NT2/D1 (cell line): ENCODE measurements around the gene SLC37A2.

ENCODE experiments used
- DNase-seq: peaks from one replicate; pipeline ENCODE4 v3.0.0-alpha.2; 2011; ENCODE audit warnings: low read depth, low spot score
- H3K27me3 ChIP-seq: 2 replicates; pipeline ENCODE4 v1.6.0; 2011; ENCODE audit warnings: mild to moderate bottlenecking; ENCODE audit not compliant: insufficient read length, insufficient read depth
- H3K36me3 ChIP-seq: 2 replicates; pipeline ENCODE4 v1.6.1; 2011; ENCODE audit warnings: mild to moderate bottlenecking, low read length, mixed read lengths; ENCODE audit not compliant: insufficient read depth, insufficient read length
- H3K4me1 ChIP-seq: 2 replicates; pipeline ENCODE4 v1.5.1; 2011; ENCODE audit not compliant: insufficient read depth, insufficient read length
- H3K4me3 ChIP-seq: 2 replicates; pipeline ENCODE4 v1.5.1; 2011; ENCODE audit warnings: low read depth; ENCODE audit not compliant: insufficient read length
- H3K9ac ChIP-seq: 2 replicates; pipeline ENCODE4 v1.6.0; 2011; ENCODE audit warnings: low read depth; ENCODE audit not compliant: insufficient read length
- H3K9me3 ChIP-seq: 2 replicates; pipeline ENCODE4 v1.5.1; 2011; ENCODE audit warnings: mild to moderate bottlenecking, low read length; ENCODE audit not compliant: insufficient read depth
- SUZ12 ChIP-seq: IDR thresholded peaks from 2 replicates; pipeline ENCODE4 v1.6.1; 2011; ENCODE audit not compliant: insufficient read length, insufficient read depth; ENCODE audit errors: extremely low read depth
- YY1 ChIP-seq: IDR thresholded peaks from 2 replicates; pipeline ENCODE4 v1.6.1; 2011; ENCODE audit not compliant: insufficient read length, insufficient read depth
- ZNF274 ChIP-seq: IDR thresholded peaks from 2 replicates; pipeline ENCODE4 v1.6.1; 2011; ENCODE audit warnings: mild to moderate bottlenecking, low read depth, low read length

The SLC37A2 gene

DNA sequence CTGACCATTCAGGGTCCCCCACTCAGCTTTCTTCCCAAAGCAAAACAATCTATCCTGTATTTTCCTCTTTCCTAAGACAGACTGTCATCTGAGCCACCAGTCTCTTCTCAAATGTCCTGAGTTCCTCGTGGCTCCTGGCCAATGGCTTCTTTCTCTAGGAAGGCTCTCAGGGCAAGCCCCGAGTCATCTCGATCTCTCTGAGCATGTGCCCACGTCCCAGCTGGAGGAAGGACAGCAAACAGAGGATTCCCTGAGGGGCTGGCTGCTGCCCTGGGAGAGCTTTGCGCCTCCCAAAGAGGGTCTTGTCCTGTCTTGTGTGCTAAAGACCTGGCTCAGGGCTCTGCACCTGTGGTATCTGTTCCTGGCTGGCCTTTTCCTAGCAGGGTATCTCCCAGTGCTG is 8.3 kb downstream of the SLC37A2 start:
- no peak for DNase-seq
- Histone ChIP-seq H3K4me3 (no peak overlapping the region), H3K9me3 (no peaks in the 10 kb centered on the region), H3K36me3 (no peaks in the 10 kb centered on the region), H3K9ac (no peak overlapping the region), H3K4me1 (peaks cover 9% of the 10 kb centered on the region), H3K27me3 (peaks cover 5% of the 10 kb centered on the region)
- TF ChIP-seq SUZ12: no peak
- TF ChIP-seq ZNF274: no peak
- no peak for TF ChIP-seq YY1

DNA sequence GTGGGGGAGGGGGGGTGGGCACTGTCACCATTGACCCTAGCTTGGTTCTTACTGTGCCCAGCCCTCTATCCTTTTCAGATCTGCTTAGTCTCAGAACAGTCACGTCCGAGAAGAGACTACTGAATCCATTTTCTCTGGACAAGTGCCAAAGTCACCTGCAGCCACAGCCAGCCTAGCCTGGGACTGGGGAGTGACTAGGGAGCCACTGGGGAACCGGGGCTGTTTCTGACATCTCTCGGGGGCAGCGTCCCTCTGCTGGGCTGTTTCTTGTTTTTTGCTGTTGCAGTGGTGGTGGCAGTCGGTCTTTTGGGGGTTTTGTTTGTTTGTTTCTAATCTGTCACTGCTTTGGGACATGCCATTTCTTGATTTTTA is 8.7 kb downstream of the SLC37A2 start:
- Histone ChIP-seq H3K27me3 (peaks cover 5% of the 10 kb centered on the region), H3K4me1 (peaks cover 9% of the 10 kb centered on the region), H3K4me3 (no peak overlapping the region), H3K36me3 (no peaks in the 10 kb centered on the region), H3K9ac (no peak overlapping the region), H3K9me3 (no peaks in the 10 kb centered on the region)
- TF ChIP-seq ZNF274 (no peak), YY1 (no peak), SUZ12 (no peak)
- DNase-seq: no peak

DNA sequence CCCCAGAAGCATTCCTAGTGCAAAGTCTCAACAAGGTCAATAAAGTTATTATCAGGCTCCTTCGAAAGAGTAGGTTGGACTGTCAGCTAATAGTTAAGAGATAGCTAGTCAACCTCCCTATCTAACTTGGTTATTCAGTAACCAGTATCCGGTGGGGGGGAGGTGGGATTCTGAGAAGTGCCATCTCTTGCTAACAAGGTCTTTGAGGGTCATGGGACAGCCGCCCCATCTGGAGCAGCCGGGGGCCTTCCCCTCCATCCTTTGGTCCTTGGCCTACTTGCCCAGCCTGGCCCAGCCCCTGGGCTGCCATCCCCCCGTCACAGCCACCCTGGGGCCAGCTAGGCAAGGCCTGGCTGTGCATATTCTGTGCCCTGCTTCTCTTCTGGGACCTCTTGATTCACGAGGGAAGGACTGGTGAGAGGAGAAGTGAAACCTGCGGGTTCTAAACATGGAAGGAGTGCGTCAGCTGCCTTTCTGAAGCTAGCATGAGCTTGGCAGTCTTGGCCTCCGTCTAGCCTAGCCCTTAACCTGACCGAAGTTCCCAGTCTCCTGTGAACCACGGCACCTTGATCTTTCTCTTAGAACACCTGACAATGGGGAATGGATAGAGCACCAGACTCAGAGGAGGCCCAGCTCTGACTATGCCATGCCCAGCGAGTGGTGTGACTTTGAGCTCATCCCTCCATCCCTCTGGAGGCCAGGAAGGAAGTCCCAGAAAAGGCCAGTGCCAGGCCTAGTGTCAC is 9.3 kb downstream of the SLC37A2 start:
- Histone ChIP-seq H3K27me3 (peaks cover 5% of the 10 kb centered on the region), H3K9ac (no peak overlapping the region), H3K36me3 (no peaks in the 10 kb centered on the region), H3K4me1 (peaks cover 9% of the 10 kb centered on the region), H3K4me3 (no peak overlapping the region), H3K9me3 (no peaks in the 10 kb centered on the region)
- no peak for DNase-seq
- no peak for TF ChIP-seq SUZ12

DNA sequence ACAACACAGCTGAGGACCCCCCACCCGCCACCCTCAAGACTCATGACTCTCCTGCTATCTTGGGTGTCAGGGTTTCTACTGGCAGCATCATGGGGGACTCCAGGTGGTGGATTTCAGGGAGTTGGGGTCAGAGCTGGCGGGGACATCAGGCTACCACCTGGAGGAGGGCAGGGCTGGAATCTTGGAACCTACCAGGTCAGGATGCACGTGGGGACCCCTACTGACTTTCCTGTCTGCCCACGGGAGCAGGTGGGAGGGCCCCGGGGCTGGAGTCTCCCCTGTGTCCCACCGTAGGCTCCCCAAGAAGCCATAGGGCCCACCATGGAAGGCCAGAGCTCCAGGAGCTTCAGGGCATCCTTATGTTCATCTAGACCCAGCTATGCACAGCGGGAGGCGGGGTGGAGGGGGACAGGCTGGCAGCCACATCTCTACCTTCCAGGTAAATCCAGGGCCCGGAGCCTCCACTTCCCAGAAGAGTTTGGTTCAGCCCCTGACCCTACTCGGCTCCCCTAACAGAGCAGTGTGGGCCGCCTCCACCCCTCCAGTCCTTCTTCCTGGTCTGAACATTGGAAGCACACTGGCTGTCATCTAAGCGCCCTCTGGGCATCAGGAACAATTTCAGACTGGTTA is 10.0 kb downstream of the SLC37A2 start:
- no peak overlapping the region for H3K9ac ChIP-seq
- H3K9me3 ChIP-seq: no peaks in the 10 kb centered on the region
- no peak overlapping the region for H3K4me3 ChIP-seq
- TF ChIP-seq ZNF274: no peak
- TF ChIP-seq SUZ12: no peak
- no peak for TF ChIP-seq YY1
- no peaks in the 10 kb centered on the region for H3K36me3 ChIP-seq
- no peak for DNase-seq
- H3K4me1 ChIP-seq: peaks cover 9% of the 10 kb centered on the region
- H3K27me3 ChIP-seq: peaks cover 5% of the 10 kb centered on the region

DNA sequence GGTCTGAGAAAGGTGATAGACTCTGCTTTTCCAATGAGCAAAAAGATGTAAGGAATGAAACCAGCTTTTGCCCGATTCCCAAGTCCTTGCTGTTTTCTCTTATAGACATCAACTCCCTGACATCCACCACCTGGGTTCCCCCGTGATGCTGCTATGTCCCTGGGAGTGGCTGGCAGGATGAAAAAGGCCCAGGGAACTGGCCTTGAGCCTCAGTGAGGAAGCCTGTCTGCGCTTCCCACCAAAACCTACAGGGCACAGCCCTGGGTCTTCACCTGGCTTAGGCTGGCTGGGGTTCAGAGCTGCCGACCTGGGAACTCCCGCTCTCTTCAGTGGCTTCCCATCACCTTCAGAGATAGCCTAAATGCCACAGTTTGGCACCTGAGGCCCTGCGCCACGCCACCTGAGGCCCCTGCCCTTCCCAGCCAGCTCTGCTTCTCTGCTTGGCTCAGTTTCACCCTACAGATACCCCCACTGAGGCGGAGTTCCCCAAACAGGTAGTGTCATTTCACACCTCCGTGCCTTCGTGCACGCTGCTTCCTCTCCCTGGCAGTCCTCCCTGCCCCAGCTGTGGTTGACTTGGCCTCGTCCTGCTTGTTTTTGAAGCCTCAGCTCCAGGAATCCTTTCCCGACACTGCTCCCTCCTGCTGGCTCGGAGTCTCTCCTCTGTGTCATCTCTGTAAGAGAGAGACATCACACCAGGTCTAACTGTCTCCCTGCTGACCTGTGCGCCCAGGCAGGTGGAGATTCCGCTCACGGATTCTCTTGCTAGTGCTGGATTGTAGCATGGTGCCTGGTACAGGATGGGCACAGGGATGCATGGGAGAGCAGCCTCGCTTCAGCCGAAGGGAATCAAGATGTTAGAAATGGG is 10.7 kb downstream of the SLC37A2 start:
- DNase-seq: no peak
- no peak for TF ChIP-seq YY1
- H3K4me3 ChIP-seq: no peak overlapping the region
- no peaks in the 10 kb centered on the region for H3K36me3 ChIP-seq
- no peaks in the 10 kb centered on the region for H3K9me3 ChIP-seq
- no peak overlapping the region for H3K9ac ChIP-seq
- H3K4me1 ChIP-seq: peaks cover 9% of the 10 kb centered on the region
- H3K27me3 ChIP-seq: peaks cover 5% of the 10 kb centered on the region

DNA sequence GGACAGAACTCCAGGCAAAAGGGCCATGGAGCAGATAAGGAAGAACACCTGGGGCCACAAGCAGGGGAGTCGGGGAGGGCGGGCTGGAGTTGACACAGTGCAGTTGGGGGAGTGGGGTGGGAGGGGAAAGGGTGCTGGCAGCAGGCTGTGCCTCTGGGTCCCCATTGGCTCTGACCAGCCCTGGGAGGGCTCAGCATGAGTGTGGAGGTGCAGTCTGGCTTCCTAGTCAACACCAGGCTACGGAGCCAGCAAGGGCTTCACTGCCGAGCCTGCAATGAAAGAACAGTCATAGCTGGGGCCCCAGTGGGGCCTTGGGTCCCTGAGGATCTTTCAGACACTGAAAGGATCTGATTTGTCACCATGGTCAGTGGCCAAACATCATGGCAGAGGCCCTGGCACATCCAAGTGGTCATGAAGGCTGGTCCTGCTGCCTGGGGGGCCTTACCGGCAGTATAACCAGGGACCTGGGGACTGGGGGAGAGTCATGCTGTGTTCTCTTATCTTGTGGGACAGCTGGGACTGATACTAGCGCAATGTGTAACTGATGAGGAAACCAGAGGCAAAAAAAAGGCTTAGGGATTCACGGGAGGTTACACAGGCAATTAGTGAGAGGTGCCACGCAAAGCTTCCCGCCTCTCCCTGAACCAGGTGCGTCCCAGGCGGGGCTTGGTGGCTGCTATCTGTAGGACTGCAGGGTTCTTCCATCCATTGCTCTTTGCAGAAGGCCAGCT is 11.6 kb downstream of the SLC37A2 start:
- H3K4me1 ChIP-seq: peaks cover 11% of the 10 kb centered on the region

DNA sequence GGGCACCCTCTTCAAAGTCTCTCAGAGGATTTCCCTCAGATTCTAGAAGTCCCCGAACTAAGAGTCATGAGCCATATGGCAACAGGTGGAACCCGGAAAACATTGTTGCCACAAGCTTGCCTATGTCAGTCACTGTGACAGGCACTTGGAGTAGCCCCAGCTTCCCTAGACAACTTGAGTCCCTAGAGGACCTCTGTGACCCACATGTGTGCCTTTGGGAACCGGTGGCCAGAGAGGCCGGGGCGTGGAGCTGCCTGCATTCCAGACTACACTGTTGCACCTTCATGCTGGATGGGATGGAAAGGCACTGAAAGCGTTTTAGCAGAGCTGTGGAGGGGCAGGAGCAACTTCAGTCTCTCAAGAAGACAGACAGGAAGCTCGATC is 12.1 kb downstream of the SLC37A2 start:
- no peaks in the 10 kb centered on the region for H3K9me3 ChIP-seq
- H3K9ac ChIP-seq: no peak overlapping the region
- TF ChIP-seq ZNF274 (no peak), SUZ12 (no peak), YY1 (no peak)

More for the DNA sequence above, 11.6 kb downstream of the SLC37A2 start:
- Histone ChIP-seq H3K9ac (no peak overlapping the region), H3K4me3 (no peak overlapping the region), H3K27me3 (peaks cover 5% of the 10 kb centered on the region), H3K9me3 (no peaks in the 10 kb centered on the region), H3K36me3 (no peaks in the 10 kb centered on the region)
- no peak for TF ChIP-seq YY1
- TF ChIP-seq ZNF274: no peak
- no peak for TF ChIP-seq SUZ12
- no peak for DNase-seq

More for the DNA sequence above, 12.1 kb downstream of the SLC37A2 start:
- H3K27me3 ChIP-seq: peaks cover 5% of the 10 kb centered on the region
- DNase-seq: no peak
- H3K36me3 ChIP-seq: no peaks in the 10 kb centered on the region
- no peak overlapping the region for H3K4me3 ChIP-seq
- H3K4me1 ChIP-seq: peaks cover 11% of the 10 kb centered on the region
